GM12878 (cell line): ENCODE results near the gene KRTAP5-10. TPM values are rescaled to one million over a fixed set of nuclear protein-coding genes. Genes with fewer than 3 reads are reported as not detected.
"Not testable (repeated sequence)": the region's sequence is repeated elsewhere in the genome, so short reads cannot be mapped to it uniquely, and the experiment has no call there.

Experiments
- ATAC-seq: fragments of 200-7000 bp; cut with Tn5 transposase; 3 replicates; pipeline ENCODE4 v1.9.1; 2020; ENCODE audit warnings: mild to moderate bottlenecking, moderate library complexity
- BruUV-seq: library from RNA; stranded (reverse); fragments of 400-500 nt; replicated peaks from 2 replicates; lab custom pipeline; 2021; lab: Mats Ljungman, UMichigan
- CTCF ChIA-PET: fragments of 300-600 bp; sonication (Branson Sonifier 250); formaldehyde crosslinking; extraction: SDS; loops from one replicate; lab custom pipeline; 2021; ENCODE audit warnings: inconsistent platforms; lab: Yijun Ruan, JAX
- POLR2A ChIA-PET: fragments of 350-600 bp; formaldehyde crosslinking; extraction: SDS; loops from one replicate; lab custom pipeline; 2021; ENCODE audit warnings: inconsistent platforms; lab: Charles Lee
- RAD21 ChIA-PET: fragments of 300-600 bp; sonication (Branson Sonifier 250); formaldehyde crosslinking; loops from one replicate; lab custom pipeline; 2023; ENCODE audit warnings: antibody characterized with exemption; ENCODE audit not compliant: unreplicated experiment; lab: Charles Lee
- SMC1A ChIA-PET: fragments of 300-600 bp; sonication (Branson Sonifier 250); formaldehyde crosslinking; loops from one replicate; lab custom pipeline; 2023; ENCODE audit not compliant: unreplicated experiment, uncharacterized antibody; lab: Charles Lee
- DNase-seq: peaks from one replicate; pipeline ENCODE4 v3.0.0-alpha.2; 2011; ENCODE audit warnings: low read depth, low spot score
- FAIRE-seq: peaks from 3 replicates; lab custom pipeline; 2011; peaks lifted over from hg19 to GRCh38; lab: Jason Lieb, UNC
- H2AFZ ChIP-seq: 2 replicates; pipeline ENCODE4 v1.6.0; 2011; ENCODE audit warnings: low read depth, low read length, control low read depth; ENCODE audit not compliant: control insufficient read depth
- H3K27ac ChIP-seq: 2 replicates; pipeline ENCODE4 v1.5.1; 2011; ENCODE audit warnings: control low read depth; ENCODE audit not compliant: control insufficient read depth, insufficient read depth
- H3K27me3 ChIP-seq, 2 experiments: replicated peaks in 1 of 2; 2 replicates each; pipeline versions ENCODE4 v1.6.0 to v1.6.1; 2011; ENCODE audit warnings: low read length in 1 of 2; ENCODE audit not compliant: control insufficient read depth in 2 of 2, insufficient read depth in 2 of 2
- H3K36me3 ChIP-seq, 2 experiments: 2 replicates each; pipeline ENCODE4 v1.5.1; 2011; ENCODE audit warnings: low read length in 1 of 2; ENCODE audit not compliant: control insufficient read depth in 2 of 2, insufficient read depth in 2 of 2
- H3K4me1 ChIP-seq: 2 replicates; pipeline ENCODE4 v1.6.1; 2011; ENCODE audit warnings: mild to moderate bottlenecking, low read length, moderate library complexity, mixed read lengths; ENCODE audit not compliant: control insufficient read depth, insufficient read depth
- H3K4me2 ChIP-seq: 2 replicates; pipeline ENCODE4 v1.6.0; 2011; ENCODE audit warnings: control low read depth; ENCODE audit not compliant: control insufficient read depth, insufficient read depth
- H3K4me3 ChIP-seq: fragments of 200-600 bp; sonication (generic); 2 replicates; pipeline ENCODE4 v1.5.1; 2016
- H3K79me2 ChIP-seq: 2 replicates; pipeline ENCODE4 v1.6.0; 2011; ENCODE audit warnings: low read length; ENCODE audit not compliant: control insufficient read depth, insufficient read depth
- H3K9ac ChIP-seq: 2 replicates; pipeline ENCODE4 v1.8.0; 2011; ENCODE audit warnings: low read length, control low read depth, mixed read lengths; ENCODE audit not compliant: control insufficient read depth, insufficient read depth
- H3K9me3 ChIP-seq: replicated peaks from 3 replicates; pipeline ENCODE4 v1.5.1; 2011; ENCODE audit warnings: mild to moderate bottlenecking, low read length; ENCODE audit not compliant: control insufficient read depth, insufficient read depth
- H4K20me1 ChIP-seq: 2 replicates; pipeline ENCODE4 v1.6.0; 2011; ENCODE audit not compliant: control insufficient read depth, insufficient read depth
- CBX3 ChIP-seq: fragments of 200-600 bp; sonication (generic); IDR thresholded peaks from 2 replicates; pipeline ENCODE4 v1.6.1; 2016; ENCODE audit warnings: low read depth, borderline replicate concordance
- FOS ChIP-seq: IDR thresholded peaks from 3 replicates; pipeline ENCODE4 v1.6.1; 2011; ENCODE audit warnings: borderline replicate concordance; ENCODE audit not compliant: insufficient read length; ENCODE audit errors: extremely low read depth
- MYB ChIP-seq: fragments of 150-350 bp; IDR thresholded peaks from 2 replicates; pipeline ENCODE4 v1.6.1; 2014; ENCODE audit warnings: mild to moderate bottlenecking, low read depth, low read length, borderline replicate concordance
- NRF1 ChIP-seq: conservative IDR thresholded peaks from 2 replicates; pipeline ENCODE4 v1.6.1; 2011; ENCODE audit warnings: mild to moderate bottlenecking, low read depth, low read length, improper control_type of control experiment
- WGBS: methylation state at CpG from one replicate; pipeline ENCODE4 v1.1.6; 2016; ENCODE audit warnings: low lambda C conversion rate; ENCODE audit not compliant: insufficient replicate concordance, insufficient coverage; ENCODE audit errors: missing lambda C conversion rate; 5-methylcytosine and 5-hydroxymethylcytosine counted together
- in situ Hi-C: fragments of 300-500 bp; cut with MboI; formaldehyde crosslinking; loops from 9 replicates; pipeline ENCODE4 v1.14.3; 2018; ENCODE audit warnings: mixed read lengths
- intact Hi-C: fragments of 100-400 bp; cut with micrococcal nuclease; formaldehyde crosslinking; loops from one replicate; pipeline ENCODE4 v1.14.2; 2022; ENCODE audit not compliant: unreplicated experiment
- polyA plus RNA-seq, 11 experiments: library from polyadenylated mRNA; depleted of rRNA in 4 of 11; unstranded in 6 of 11; stranded (reverse) in 5 of 11; fragments of >200 nt; fragmentation: Nextera tagmentation in 4 of 11; fragmentation: Illumina TruSeq in 1 of 11; extraction: Ambion mirVana in 4 of 11; extraction: Trizol in 1 of 11; gene quantifications; 1 replicate in 1 of 11; 2 replicates in 10 of 11; pipeline versions ENCODE4 v1.2.1 to v1.2.3, GENCODE V29; 2011 to 2016; ENCODE audit warnings: inconsistent platforms in 2 of 11, missing spikeins in 2 of 11, low read depth in 1 of 11
- total RNA-seq, 4 experiments: library from RNA; depleted of rRNA in 3 of 4; stranded (reverse); fragments of >200 nt in 3 of 4; fragmentation: Illumina TruSeq in 1 of 4; extraction: Trizol in 1 of 4; gene quantifications; 2 replicates each; pipeline versions ENCODE4 v1.2.1 to v1.2.3, GENCODE V29; 2013 to 2021

Gene KRTAP5-10
- total and polyA plus RNA-seq, 10 of the 15 experiments (the other 5 are each of a cell fraction or from before 2014, with no cell fraction given): 0.06 to 0.10 (median 0.06) TPM; not detected in 7

DNA sequence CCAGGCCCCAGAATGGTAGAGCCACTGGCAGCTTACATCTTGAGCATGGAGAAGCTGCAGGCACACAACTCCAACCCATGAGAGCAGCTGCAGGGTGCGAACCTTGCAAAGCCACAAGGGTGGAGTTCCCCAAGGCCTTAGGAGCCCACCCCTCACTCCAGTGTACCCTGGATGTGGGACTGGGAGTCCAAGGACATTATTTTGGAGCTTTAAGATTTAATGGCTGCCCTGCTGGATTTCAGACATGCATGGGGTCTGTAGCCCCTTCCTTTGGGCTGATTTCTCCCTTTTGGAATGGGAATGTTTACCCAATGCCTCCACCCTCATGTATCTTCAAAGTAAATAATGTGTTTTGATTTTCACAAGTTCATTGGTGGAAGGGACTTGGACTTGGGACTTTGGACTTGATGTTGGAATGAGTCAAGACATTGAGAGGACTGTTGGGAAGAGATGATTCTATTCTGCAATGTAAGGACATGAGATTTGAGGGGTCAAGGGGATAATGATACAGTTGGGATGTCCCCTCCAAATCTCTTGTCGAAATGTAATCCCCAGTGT is 39.3 kb upstream of the KRTAP5-10 start:
- FAIRE-seq (no peak), DNase-seq (no peak), ATAC-seq (no peak)
- Histone ChIP-seq H3K79me2 (no peaks in the 10 kb centered on the region), H3K4me1 (peaks cover 4% of the 10 kb centered on the region; the same call in 1 of the 2 replicates), H4K20me1 (no peaks in the 10 kb centered on the region), H3K36me3 (no peaks in the 10 kb centered on the region), H3K4me3 (no peak overlapping the region), H3K27ac (no peak overlapping the region), H3K4me2 (no peak overlapping the region), H3K27me3 (no peaks in the 10 kb centered on the region), H2AFZ (no peak overlapping the region), H3K9me3 (no peaks in the 10 kb centered on the region; the same call in 2 of the 3 replicates), H3K9ac (no peak overlapping the region)
- intact Hi-C loops (no loop called here), in situ Hi-C loops (no loop called here)
- POLR2A ChIA-PET: no interaction called here
- SMC1A ChIA-PET: no interaction called here
- no TSS peak for BruUV-seq
- 37% methylated on average over 2 of the region's 2 CpGs for WGBS
- RAD21 ChIA-PET: no interaction called here
- TF ChIP-seq MYB: no peak
- TF ChIP-seq CBX3: no peak
- TF ChIP-seq FOS: no peak
- no peak for TF ChIP-seq NRF1
- CTCF ChIA-PET: no interaction called here

DNA sequence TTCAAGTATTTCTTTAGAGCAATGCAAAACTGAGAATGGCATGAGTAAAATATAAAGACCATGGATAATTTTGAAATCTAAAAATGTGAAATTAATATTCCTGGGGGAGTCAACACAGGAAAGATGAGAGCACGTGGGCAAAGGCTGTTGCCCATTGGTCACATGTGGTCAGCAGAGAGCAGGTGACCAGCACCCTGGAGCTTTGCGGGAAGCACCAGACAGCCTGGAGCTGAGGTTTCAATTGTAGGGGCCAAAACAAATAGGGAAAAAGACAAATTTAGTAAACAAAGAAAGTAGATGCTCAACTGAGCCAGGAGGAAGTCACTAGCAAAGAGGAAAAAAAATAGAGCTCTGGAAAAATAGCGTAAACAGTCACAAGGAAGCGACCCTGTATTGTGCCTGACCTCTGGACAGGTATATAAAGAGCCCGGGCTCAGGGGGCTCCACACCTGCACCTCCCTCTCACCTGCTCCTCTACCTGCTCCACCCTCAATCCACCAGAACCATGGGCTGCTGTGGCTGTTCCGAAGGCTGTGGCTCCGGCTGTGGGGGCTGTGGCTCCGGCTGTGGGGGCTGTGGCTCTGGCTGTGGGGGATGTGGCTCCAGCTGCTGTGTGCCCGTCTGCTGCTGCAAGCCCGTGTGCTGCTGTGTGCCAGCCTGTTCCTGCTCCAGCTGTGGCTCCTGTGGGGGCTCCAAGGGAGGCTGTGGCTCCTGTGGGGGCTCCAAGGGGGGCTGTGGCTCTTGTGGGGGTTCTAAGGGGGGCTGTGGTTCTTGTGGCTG is 38.4 kb upstream of the KRTAP5-10 start, which contains the start of gene KRTAP5-7:
TSS of gene KRTAP5-7 (plus strand) at position 472 of the 780 bp plus-strand sequence. CDS start at position 506, 34 bp downstream.
- H2AFZ ChIP-seq, CTCF ChIA-PET, ATAC-seq, H3K4me3 ChIP-seq, H3K9ac ChIP-seq, SMC1A ChIA-PET, in situ Hi-C loops, H3K4me1 ChIP-seq, H4K20me1 ChIP-seq, intact Hi-C loops, H3K36me3 ChIP-seq, FAIRE-seq, H3K79me2 ChIP-seq, BruUV-seq, H3K27ac ChIP-seq, DNase-seq, H3K27me3 ChIP-seq, H3K4me2 ChIP-seq, H3K9me3 ChIP-seq, RAD21 ChIA-PET, POLR2A ChIA-PET: not testable (repeated sequence)
- 40% methylated on average over 9 of the region's 10 CpGs for WGBS
